GM21786 (cell line): ENCODE measurements around the gene CCNT1.
A peak's percentile ranks its signal among the peaks of the same experiment; 100 is the strongest.
"Not testable (repeated sequence)": the region's sequence is repeated elsewhere in the genome, so short reads cannot be mapped to it uniquely, and the experiment has no call there.

ENCODE experiments used
- ATAC-seq: cut with Tn5 transposase; IDR thresholded peaks from one replicate; pipeline ENCODE4 v1.9.1; 2021; ENCODE audit not compliant: unreplicated experiment

Gene CCNT1

GRCh38 chr12:48691826-48692487 is 24.6 kb downstream of the CCNT1 start:
- ATAC-seq = no peak

- no peak for ATAC-seq
Measured at GRCh38 chr12:48690990-48691389, 25.5 kb downstream of the CCNT1 start.

GRCh38 chr12:48690436-48690835 is 26.1 kb downstream of the CCNT1 start:
- ATAC-seq = no peak

GRCh38 chr12:48688836-48689235 is 27.7 kb downstream of the CCNT1 start:
- ATAC-seq = no peak

GRCh38 chr12:48687592-48687991 is 28.9 kb downstream of the CCNT1 start:
- ATAC-seq = no peak

- no peak for ATAC-seq
Measured at GRCh38 chr12:48686615-48687334, 29.7 kb downstream of the CCNT1 start.

- ATAC-seq = no peak
Measured at GRCh38 chr12:48686037-48686595, 30.4 kb downstream of the CCNT1 start.

- ATAC-seq = no peak
Measured at GRCh38 chr12:48683534-48683933, 33.0 kb downstream of the CCNT1 start.

- ATAC-seq = no peak
Measured at GRCh38 chr12:48682927-48683326, 33.6 kb downstream of the CCNT1 start.

- not testable (repeated sequence) for ATAC-seq
Measured at GRCh38 chr12:48682533-48682905, 34.0 kb downstream of the CCNT1 start.

GRCh38 chr12:48681710-48682532 is 34.6 kb downstream of the CCNT1 start, which contains the start of gene KANSL2:
TSS of gene KANSL2 (minus strand) at chr12:48682238. CDS start at chr12:48681632, 606 bp downstream.
- ATAC-seq = peak; percentile 99

- no peak for ATAC-seq
Measured at GRCh38 chr12:48681399-48681709, 35.2 kb downstream of the CCNT1 start.

GRCh38 chr12:48680861-48681260 is 35.6 kb downstream of the CCNT1 start:
- no peak for ATAC-seq

GRCh38 chr12:48678551-48679185 is 37.8 kb downstream of the CCNT1 start:
- no peak for ATAC-seq

- ATAC-seq = no peak
Measured at GRCh38 chr12:48671231-48671856, 45.2 kb downstream of the CCNT1 start.

GRCh38 chr12:48668996-48669395 is 47.5 kb downstream of the CCNT1 start:
- no peak for ATAC-seq

GRCh38 chr12:48659863-48660262 is 56.6 kb downstream of the CCNT1 start:
- no peak for ATAC-seq

GRCh38 chr12:48651681-48652080 is 64.8 kb downstream of the CCNT1 start:
- ATAC-seq = no peak

GRCh38 chr12:48645354-48645753 is 71.2 kb downstream of the CCNT1 start:
- ATAC-seq = not testable (repeated sequence)

- no peak for ATAC-seq
Measured at GRCh38 chr12:48643011-48643410, 73.5 kb downstream of the CCNT1 start.
